A673 (cell line): ENCODE results near the gene HERC5. TPM values are rescaled to one million over a fixed set of nuclear protein-coding genes. Genes with fewer than 3 reads are reported as not detected.

ENCODE experiments used
- BruUV-seq: library from RNA; stranded (reverse); fragments of 400-500 nt; replicated peaks from 2 replicates; lab custom pipeline; 2021; lab: Mats Ljungman, UMichigan
- CTCF ChIA-PET: fragments of 300-600 bp; sonication (Branson Sonifier 250); formaldehyde crosslinking; loops from one replicate; lab custom pipeline; 2022; ENCODE audit warnings: antibody characterized with exemption; lab: Charles Lee
- POLR2A ChIA-PET: fragments of 300-600 bp; sonication (Branson Sonifier 250); formaldehyde crosslinking; loops from one replicate; lab custom pipeline; 2022; ENCODE audit warnings: antibody characterized with exemption; ENCODE audit not compliant: low non-redundant PET; lab: Charles Lee
- DNase-seq: peaks from one replicate; pipeline ENCODE4 v3.0.0-alpha.2; 2015; ENCODE audit warnings: low spot score
- H3K27ac ChIP-seq: fragments of 200-600 bp; sonication (generic); 2 replicates; pipeline ENCODE4 v1.5.1; 2016; ENCODE audit warnings: mixed run types, low read depth, mild to moderate bottlenecking, mixed read lengths, antibody characterized with exemption, low read length; ENCODE audit not compliant: poor library complexity, severe bottlenecking
- H3K27me3 ChIP-seq: fragments of 200-600 bp; sonication (generic); replicated peaks from 2 replicates; pipeline ENCODE4 v1.6.1; 2017; ENCODE audit warnings: mixed run types, low read depth, mild to moderate bottlenecking, mixed read lengths, antibody characterized with exemption, low read length; ENCODE audit not compliant: insufficient read depth, poor library complexity
- H3K36me3 ChIP-seq: fragments of 200-600 bp; sonication (generic); 2 replicates; pipeline ENCODE4 v1.6.1; 2016; ENCODE audit warnings: mixed run types, mild to moderate bottlenecking, mixed read lengths, antibody characterized with exemption, low read length; ENCODE audit not compliant: insufficient read depth, poor library complexity, severe bottlenecking
- H3K4me1 ChIP-seq: fragments of 200-600 bp; sonication (generic); 2 replicates; pipeline ENCODE4 v1.6.1; 2017; ENCODE audit warnings: mixed run types, mild to moderate bottlenecking, mixed read lengths, antibody characterized with exemption, low read length; ENCODE audit not compliant: insufficient read depth, poor library complexity, severe bottlenecking
- H3K4me3 ChIP-seq: fragments of 200-600 bp; sonication (generic); 2 replicates; pipeline ENCODE4 v1.5.1; 2016; ENCODE audit warnings: low read depth, mixed run types, mild to moderate bottlenecking, mixed read lengths, low read length; ENCODE audit not compliant: poor library complexity, severe bottlenecking
- H3K9me3 ChIP-seq: fragments of 200-600 bp; sonication (generic); 2 replicates; pipeline ENCODE4 v1.6.1; 2016; ENCODE audit warnings: mixed run types, low read depth, mild to moderate bottlenecking, mixed read lengths, antibody characterized with exemption, low read length; ENCODE audit not compliant: poor library complexity, severe bottlenecking
- CTCF ChIP-seq: fragments of 300-800, 200-600 bp; sonication (generic); conservative IDR thresholded peaks from 2 replicates; pipeline ENCODE4 v1.5.1; 2017; ENCODE audit warnings: low read depth, mild to moderate bottlenecking, antibody characterized with exemption, low read length, moderate library complexity, mixed read lengths
- EZH2 ChIP-seq: fragments of 200-600 bp; sonication (generic); IDR thresholded peaks from 2 replicates; pipeline ENCODE4 v1.6.1; 2017; ENCODE audit warnings: borderline replicate concordance, low read depth, mild to moderate bottlenecking, mixed read lengths, antibody characterized with exemption, low read length; ENCODE audit not compliant: poor library complexity, severe bottlenecking
- intact Hi-C: fragments of 100-400 bp; cut with micrococcal nuclease; formaldehyde crosslinking; loops from one replicate; pipeline ENCODE4 v1.10.0; 2022; ENCODE audit not compliant: unreplicated experiment
- total RNA-seq: library from RNA; stranded (reverse); gene quantifications from 2 replicates; pipeline ENCODE4 v1.2.3, GENCODE V29; 2021

HERC5 gene
- total RNA-seq, 1 experiment from 2014 or later = 0.54 TPM

GRCh38 chr4:88549815-88550214, 92.9 kb downstream of the HERC5 start:
- intact Hi-C loops = no loop called here
- TF ChIP-seq CTCF (no peak), EZH2 (no peak)
- CTCF ChIA-PET = no interaction called here

More at GRCh38 chr4:88549815-88550214, 92.9 kb downstream of the HERC5 start:
- H3K9me3 ChIP-seq = no peaks in the 10 kb centered on the region
- H3K27ac ChIP-seq = no peak overlapping the region
- POLR2A ChIA-PET = no interaction called here
- no peak overlapping the region for H3K4me3 ChIP-seq
- no peaks in the 10 kb centered on the region for H3K27me3 ChIP-seq
- no peaks in the 10 kb centered on the region for H3K36me3 ChIP-seq
- no peaks in the 10 kb centered on the region for H3K4me1 ChIP-seq
- no peak for DNase-seq
- BruUV-seq = no TSS peak

Other genes starting within 250 kb of the HERC5 start
- 2.7 and 4.6 TPM in 2 replicates for gene PPM1K, start 172.6 kb upstream of the HERC5 start, total RNA-seq
- 0.26 and 0.32 TPM in 2 replicates for gene HERC6, start 78.3 kb upstream of the HERC5 start, total RNA-seq
- gene PYURF, start 66.7 kb downstream of the HERC5 start, total RNA-seq = 38.8 and 41.2 TPM in 2 replicates
- gene HERC3, start 135.4 kb downstream of the HERC5 start, total RNA-seq = 0.71 and 1.0 TPM in 2 replicates
- not detected in 2 replicates for gene NAP1L5, start 240.7 kb downstream of the HERC5 start, total RNA-seq